ENCODE measurements around the gene HCRT.
"Not testable (repeated sequence)": the region's sequence is repeated elsewhere in the genome, so short reads cannot be mapped to it uniquely, and the experiment has no call there.

HCRT gene, protein sequence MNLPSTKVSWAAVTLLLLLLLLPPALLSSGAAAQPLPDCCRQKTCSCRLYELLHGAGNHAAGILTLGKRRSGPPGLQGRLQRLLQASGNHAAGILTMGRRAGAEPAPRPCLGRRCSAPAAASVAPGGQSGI

DNA sequence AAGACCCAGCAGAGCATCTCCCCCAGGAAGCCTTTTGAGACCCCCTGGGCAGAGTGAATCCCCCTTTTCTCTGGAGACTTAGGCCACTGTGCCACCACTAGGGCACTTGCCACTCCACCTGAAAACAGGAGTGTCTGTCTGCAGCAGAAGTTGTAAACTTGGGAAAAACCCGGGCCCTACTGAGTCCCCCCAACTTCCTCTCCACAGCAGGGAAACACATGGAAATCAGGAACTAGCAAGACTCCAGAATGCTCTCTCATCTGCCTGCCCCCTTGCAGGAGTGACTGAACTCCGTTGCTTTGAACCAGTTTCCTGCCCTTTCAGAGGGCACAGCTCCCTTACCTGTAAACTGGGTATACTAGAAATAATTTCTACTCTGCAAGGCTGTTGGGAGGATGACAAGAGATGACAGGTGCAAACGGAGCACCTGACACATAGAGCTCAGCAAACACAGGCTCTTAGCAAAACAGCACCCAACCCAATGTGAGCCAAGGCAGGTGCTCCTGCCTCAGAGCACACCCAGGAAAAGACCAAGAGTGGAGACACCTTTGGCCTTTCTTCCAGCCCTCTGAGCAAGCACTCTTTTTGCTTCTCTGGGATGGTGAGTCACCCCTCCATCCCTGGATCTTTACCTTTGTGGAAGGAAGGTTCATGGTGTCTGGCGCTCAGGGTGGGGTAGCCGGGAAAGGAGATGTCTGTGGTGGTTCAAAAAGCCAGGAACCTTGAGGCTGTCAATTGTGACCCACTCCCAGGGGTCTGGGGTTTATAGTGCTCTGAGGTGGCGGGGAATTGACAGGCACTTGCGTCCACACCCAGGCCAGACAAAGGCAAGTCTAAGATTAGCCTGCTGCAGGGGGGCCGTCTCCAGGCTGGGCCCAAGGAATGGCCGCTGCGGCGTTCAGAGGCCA lies at the start of gene HCRT:
Gene HCRT, minus strand, starts transcription at position 740 of the 908 bp plus-strand sequence. Its CDS starts 87 bp downstream, at position 653.
- DNase-seq, result peak; percentile 14

DNA sequence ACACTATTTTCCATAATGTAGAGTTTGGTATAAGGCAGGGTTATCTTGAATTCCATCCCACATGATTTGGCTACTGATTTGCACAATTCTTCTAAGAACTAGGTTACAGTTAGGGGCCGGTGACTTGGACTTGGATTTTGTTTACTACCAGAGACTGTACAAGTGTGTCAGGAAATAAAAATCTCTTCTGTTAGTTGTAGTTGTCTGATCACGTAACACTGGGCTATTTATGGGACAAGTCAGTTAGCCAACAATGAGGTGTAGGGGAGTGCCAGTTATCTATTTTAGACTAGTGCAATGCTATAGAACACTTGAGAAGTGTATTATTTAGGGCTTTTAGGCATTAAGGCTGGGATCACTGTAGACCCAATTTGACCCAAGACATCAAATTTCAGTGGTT lies 48.7 kb upstream of the HCRT start:
- no peak for DNase-seq

DNA sequence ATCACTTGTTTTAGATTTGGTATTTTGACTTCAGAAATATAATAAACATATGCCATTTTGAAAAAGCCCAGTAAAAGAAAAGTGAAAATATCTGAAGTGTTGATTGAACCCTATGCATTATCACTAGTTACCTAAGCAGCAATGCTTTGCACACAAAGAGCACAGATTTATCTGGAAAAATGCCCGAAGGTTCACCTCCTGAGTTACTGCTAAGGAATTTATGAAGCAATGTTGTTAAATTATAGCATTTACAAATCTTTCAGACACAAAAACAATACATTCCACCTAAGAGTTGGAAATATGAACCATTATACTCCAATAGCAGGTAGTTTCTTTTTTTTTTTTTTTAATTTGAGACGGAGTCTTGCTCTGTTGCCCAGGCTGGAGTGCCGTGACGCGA lies 47.9 kb upstream of the HCRT start:
- DNase-seq, result no peak

DNA sequence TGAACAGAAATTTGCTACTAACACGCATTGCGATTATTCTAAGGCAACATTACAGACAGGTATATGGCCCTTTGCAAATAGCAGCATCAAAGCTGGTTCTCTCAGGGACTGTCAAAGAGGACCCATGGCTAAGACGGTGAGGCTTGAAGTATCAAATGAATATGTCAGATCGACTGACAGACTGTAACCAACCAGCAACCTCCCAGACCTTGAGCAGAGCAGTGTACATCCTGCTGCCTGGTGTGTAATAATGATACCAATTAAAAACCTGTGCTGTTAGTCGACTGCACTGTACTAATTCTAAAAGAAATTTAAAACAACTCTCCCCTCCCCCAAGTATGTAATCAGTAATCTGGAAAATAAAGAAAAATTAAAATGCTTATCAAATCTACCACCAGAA lies 45.0 kb upstream of the HCRT start:
- DNase-seq, result no peak

DNA sequence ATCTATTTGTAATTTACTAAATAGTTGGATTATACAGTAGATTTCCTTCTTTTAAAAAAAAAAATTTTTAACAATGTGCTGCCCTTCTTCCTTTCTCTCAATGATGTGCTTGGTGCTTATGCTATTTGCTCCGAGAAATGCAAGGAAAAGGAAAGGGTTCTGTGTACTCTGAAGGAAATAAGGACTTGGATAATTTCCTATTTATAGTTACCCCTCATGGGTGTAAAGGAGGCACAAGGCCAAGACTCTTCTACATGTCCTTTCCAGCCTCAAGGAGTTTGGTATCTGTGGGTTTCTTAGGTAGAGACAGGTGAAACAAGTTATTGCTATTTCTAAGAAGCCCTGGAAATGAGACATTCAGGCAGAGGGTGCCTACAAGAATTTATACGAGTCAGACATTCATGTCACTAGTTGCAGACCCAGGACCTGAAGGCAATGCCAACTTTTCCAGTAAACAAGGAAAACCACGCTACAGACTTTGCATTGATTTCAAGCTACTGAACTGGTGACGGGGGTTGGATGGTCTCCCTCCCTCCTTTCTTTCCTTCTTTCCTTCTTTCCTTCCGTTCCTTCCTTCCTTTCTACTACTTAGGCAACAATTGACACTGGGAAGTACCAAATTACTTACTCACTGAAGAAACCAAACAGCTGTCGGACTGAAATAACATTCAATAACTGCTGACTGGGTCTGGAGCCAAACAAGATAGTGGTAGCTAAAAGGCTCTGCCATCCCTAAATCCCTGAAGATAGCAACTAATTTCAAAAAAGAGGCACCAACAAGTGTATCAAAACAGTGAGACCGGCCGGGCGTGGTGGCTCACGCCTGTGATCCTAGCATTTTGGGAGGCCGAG lies 42.8 kb upstream of the HCRT start:
- DNase-seq, result no peak

DNA sequence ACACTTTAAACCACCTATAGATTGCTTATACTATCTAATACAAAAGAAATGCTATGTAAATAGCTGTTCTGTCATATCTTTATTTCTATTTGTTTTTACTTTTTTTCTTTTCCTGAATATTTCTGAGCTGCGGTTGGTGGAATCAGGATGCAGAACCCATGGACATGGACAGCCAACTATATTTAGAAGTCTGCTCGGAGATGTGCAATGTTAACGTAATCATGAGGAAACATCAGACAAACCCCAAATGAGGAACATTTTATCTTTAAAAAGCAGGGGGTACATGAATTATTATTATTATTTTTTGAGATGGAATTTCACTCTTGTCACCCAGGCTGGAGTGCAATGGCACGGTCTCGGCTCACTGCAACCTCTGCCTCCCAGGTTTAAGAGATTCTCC lies 40.4 kb upstream of the HCRT start:
- DNase-seq, result no peak

DNA sequence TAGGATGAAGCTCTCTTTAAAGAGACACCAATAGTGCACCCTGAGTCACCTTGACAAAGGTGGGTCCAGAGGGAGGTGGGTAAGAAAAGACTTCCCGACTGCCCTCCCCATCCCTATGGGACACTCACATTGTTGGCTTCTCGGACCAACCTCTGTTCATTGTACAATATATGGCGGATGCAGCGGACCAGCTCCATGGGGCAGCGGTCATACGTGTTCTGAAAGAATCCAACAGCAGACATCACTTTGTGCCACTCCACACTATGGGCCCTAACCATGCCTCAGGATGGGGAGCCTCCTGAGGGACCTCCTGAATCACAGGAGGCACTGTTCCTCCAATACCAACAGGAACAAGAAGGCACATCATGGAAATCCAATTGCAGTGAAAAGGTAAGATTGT lies 39.4 kb upstream of the HCRT start:
- DNase-seq, result no peak

DNA sequence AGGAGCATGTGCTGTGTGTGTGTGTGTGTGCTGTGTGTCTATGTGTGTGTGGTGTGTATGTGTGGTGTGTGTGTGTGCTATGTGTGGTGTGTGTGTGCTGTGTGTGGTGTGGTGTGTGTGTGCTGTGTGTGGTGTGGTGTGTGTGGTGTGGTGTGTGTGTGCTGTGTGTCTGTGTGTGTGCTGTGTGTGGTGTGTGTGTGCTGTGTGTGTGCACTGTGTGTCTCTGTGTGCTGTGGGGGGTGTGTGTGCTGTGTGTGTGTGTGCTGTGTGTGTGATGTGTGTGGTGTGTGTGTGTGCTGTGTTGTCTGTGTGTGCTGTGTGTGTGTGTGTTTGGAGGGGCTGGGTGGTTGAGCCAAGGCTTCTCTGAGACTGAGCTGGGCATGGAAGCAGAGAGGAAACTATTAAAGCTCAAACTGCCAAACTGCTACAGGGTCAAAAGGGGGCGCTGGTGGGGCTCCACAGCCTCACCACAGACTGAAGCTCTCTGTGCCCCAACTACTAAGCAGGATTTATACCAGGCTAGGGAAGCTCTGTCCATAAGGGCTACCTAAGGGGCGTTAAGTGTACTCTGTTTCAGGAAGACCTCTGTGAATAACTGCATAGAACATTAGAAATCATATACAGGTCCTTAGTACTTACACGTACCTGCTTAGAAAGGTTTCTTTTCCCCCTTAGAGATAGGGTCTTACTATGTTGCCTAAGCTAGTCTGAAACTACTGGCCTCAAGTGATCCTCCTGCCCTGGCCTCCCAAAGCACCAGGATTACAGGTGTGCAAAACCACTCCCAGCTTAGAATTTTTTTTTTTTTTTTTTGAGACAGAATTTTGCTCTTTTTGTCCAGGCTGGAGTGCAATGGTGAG lies 36.9 kb upstream of the HCRT start:
- DNase-seq, result peak; percentile 40

DNA sequence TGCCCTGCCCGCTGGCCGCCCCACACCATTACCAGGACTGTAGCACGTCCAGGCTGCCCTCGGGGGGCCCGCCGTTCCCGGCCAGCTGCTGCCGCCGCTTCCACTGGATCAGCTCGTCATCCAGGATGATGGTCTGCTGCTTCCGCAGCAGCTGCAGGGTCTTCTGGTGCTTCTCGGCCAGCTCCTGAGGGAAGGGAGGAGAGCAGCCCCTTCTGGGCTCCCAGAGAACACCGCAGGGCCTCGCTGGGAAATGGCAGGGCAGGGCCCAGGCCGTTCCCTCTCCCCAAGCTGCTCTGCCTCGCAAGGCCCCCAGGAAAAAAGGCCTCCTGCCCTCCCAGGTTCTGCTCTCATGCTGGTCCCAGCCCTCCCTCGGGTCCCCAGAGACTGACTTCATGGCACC lies 34.0 kb upstream of the HCRT start:
- DNase-seq, result not testable (repeated sequence)

DNA sequence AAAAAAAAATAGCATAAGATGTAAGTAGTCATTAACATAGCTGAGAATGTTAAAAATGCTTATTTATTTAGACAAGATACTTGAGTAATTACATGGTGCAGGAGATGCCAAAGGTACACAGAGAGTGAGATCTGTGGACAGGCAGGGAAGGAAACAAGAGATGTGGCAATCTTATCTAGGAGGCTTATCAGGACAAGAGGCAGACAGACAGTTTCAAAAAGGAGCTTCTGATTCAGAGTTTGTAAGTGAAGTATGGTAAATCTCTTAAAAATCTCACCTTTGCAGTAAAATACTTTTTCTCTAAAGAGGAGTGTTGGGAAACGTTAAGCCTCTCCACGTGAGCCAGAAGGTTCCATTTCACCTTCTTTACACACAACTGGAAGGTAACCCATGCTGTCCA lies 28.9 kb upstream of the HCRT start:
- DNase-seq, result no peak

DNA sequence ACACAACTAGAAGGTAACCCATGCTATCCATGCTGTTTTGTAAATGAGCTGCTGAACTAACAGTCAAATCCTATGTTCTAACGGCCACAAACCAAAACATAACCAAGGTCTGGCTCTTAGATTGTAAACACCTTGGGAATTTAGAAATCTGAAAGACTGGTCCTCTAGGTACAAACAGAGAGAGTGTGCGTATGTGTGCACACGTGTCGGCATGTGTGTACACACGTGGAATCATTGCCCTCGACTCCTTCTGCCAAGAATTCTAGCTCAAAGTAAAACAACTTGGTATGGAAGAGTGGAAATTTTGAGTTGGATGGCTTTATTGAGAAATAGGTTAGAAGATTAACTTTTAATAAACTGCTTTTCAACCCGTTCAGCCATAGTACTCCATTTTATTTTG lies 27.1 kb upstream of the HCRT start:
- no peak for DNase-seq

DNA sequence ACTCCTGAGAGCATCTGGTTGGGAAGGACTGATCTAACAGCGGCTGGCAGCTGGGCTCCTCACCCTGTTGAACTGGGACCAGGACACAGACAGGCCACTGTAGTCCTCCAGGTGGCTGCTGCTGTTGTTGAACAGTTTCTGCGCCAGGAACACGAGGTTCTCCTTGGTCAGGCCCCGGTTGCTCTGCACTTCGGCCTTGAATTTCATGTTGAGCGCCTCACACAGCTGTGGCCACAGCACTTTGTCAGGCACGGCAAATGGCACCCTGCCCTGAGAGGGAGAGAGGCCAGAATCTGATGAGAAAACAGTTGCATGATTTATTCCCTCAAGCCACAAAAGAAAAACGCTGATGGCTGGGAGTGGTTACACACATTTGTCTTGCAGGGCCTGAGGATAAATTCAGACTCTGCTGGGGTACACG lies 26.7 kb upstream of the HCRT start:
- DNase-seq, result not testable (repeated sequence)

DNA sequence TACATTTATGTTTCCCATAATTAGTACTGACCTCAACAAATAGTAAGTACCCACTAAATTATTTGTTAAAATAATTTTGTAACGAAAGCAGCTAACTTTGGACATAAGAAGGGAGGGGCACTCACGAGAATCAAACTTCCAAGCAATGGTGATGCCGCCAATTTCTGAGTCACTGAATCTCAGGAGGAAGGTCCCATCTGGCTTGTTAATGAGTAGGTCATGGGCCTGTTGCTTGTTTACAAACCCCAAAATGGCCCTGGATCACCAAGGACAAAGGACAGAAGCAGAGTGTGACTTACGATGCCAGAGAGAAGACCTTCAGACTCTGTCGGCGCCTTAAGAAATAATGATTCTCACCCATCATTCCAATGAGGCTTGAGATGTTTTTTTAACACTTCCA lies 24.8 kb upstream of the HCRT start:
- no peak for DNase-seq

DNA sequence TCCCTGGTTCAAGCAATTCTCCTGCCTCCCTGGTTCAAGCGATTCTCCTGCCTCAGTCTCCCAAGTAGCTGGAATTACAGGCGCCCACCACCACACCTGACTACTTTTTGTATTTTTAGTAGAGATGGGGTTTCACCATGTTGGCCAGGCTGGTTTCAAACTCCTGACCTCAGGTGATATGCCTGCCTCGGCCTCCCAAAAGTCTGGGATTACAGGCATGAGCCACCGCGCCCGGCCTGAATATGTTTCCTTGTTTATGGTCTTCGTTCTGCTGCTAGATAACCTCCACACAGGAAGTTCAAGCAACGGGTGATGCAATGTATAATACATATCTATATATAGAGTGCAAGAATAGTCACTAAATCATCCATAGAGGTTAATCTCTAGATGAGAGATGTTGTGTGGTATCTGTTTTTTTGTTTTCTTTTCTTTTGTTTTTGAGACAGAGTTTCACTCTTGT lies 20.9 kb upstream of the HCRT start:
- not testable (repeated sequence) for DNase-seq

DNA sequence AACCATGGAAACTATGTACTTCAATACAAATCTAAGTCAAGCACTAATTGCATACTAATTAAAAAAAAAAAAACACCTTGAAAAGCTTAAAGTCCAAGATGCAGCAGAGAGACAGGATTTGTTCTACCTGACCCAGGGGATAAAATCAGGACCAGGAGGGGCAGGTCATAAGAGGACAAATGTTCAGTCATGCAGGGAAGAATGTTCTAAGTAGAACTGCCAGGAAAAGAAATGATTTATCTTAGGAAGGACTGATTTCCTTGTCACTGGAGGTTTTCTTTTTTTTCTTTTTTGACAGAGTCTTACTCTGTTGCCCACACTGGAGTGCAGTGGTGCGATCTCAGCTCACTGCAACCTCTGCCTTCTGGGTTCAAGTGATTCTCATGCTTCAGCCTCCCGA lies 18.1 kb upstream of the HCRT start:
- no peak for DNase-seq

DNA sequence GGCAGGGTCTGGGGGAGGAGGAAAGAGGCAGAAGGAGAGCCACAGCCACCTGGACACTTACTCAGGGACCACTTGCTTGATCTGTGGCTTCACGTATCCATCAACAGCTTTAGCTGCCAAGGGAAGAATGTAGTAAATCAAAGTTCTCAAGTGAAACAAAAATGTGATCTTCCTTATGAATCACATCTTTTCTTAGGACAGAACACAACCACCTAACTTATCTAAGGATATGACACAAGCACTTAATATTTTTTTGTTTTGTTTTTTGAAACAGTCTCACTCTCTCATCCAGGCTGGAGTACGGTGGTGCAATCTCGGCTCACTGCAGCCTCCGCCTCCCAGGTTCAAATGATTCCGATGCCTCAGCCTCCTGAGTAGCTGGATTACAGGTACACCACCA lies 17.4 kb upstream of the HCRT start:
- no peak for DNase-seq

DNA sequence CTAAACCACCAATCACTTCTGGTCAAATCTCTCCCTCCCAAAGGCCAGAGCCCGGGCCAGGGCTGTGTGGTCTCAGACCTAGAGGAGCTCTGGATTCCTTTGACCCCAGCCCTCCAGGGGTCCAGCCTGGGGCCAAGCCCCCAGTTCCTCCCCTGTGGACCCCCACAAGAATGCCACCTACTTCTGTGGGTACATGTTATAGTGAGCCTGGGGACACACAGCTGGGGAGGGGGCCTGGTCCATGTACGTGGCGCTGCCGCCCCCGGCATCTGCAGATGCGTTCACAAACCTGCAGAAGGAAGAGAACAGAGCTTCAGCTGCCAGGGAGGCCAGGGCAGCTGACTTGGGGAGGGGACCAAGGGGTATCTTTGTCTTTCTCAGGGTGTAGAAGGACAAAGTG lies 16.9 kb upstream of the HCRT start:
- no peak for DNase-seq

DNA sequence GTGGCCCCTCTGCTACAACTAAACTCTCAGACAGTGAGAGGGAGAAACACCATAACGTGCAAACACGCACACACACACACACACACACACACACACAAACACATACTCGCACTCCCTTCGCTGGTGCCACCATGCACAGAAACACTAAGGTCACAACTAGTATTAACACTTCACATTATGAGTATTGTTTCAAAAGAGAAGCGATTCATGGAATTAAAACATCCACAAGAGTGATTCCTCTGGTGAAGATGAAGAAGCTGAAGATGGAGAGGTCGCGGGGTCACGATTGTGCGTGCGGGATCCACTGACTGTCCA lies 16.2 kb upstream of the HCRT start:
- DNase-seq, result no peak

DNA sequence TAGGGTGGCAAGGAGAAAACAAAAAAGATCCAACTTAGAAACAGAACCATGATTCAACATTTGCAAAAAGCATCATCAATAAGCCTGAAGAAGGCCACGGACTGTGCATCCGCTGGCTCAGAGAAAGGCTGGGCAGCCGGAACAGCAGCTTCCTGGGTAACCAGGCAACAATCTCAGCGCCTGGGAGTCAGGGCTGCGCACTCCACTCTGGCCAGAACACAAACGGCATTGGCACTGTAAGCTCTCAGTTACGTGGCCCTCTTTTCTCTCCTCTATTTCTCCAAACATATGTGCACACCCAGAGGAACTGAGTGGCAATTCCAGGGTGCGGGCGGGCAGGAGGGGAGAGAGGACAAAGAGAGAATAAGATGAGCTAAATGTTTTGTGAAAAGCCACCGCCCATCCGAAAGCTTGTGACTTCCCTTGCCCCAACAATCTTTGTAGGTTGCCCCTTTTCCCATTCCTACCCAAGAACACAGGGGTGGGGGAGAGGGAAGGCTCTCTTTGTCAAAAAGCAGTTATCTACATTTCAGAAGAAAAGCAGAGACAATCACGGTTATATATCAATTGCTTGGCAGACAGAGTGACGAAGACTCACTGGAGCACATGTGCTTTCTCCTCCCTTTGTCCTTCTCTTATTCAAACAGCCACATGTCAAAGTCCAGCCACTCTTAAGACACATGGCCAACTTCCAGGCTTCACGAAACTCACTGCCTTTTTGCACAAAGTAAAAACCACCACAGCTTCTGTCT lies 15.6 kb upstream of the HCRT start:
- no peak for DNase-seq

DNA sequence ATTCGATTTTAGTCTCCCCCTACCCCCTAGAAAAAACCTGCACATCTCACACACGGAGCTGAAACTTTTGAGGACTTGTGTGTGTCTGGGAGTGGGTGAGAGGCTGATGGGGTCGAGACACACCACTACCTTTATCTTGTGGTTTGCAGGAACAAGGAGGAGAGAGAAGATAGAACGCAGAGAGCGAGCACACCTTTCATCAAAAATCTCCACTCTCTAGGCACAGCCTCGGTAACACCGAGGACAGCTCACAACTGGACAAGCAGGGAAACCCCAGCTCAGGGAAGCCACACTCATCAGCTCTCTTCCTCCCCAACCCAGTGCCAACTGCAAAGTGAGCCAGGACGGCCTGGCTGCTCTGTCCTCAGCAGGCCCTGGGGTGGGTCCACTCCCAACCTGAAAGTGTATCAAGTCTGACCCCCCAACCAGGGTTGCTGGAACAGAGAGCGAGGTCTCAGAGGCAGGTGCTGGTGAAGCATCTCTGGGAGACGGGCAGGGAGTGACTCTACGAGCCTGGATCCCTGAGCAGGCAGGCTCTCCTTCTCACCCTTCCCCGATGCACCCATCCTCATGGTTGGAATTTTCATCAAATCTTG lies 14.3 kb upstream of the HCRT start:
- no peak for DNase-seq

DNA sequence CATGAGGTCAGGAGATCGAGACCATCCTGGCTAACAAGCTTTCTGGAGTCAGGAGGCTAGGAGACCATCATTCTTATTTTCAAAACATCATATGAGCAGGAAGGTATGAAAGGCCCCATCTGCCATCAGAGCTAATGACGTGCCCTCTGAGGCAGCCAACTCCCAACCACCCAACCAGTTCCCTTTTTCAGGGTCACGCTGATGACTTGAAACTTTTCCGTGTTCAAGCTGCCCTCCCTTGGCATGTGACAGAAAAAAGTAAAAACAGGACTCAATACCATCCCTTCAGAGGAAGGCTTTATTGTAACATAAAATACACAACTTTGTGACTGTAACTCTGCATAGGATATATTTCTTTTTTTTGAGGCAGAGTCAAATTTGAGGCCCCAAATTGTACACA lies 13.6 kb upstream of the HCRT start:
- no peak for DNase-seq

Measured in NCI-H2029 treated with DMSO at 0.1 percent for 48 hours (cell line).